Nucleus accumbens (tissue), 56 donors: Measurements from ENCODE around the gene ASB4.

Source experiments
- DNase-seq, 56 donors: peaks; one replicate each; lab custom pipeline; 2025; lab: John Stamatoyannopoulos, UW

The ASB4 gene

GRCh38 chr7:95517870-95518269, 32.1 kb downstream of the ASB4 start:
- DNase-seq, result no peak

GRCh38 chr7:95520136-95520535, 34.4 kb downstream of the ASB4 start:
- no peak for DNase-seq

GRCh38 chr7:95525503-95525902, 39.8 kb downstream of the ASB4 start:
- peak in 2 of 56 donors; percentile 19 to 25 for DNase-seq

- DNase-seq, result peak in 49 of 56 donors; percentile 7 to 82 (median 59)
Measured at GRCh38 chr7:95526128-95526738, 40.5 kb downstream of the ASB4 start.

DNA sequence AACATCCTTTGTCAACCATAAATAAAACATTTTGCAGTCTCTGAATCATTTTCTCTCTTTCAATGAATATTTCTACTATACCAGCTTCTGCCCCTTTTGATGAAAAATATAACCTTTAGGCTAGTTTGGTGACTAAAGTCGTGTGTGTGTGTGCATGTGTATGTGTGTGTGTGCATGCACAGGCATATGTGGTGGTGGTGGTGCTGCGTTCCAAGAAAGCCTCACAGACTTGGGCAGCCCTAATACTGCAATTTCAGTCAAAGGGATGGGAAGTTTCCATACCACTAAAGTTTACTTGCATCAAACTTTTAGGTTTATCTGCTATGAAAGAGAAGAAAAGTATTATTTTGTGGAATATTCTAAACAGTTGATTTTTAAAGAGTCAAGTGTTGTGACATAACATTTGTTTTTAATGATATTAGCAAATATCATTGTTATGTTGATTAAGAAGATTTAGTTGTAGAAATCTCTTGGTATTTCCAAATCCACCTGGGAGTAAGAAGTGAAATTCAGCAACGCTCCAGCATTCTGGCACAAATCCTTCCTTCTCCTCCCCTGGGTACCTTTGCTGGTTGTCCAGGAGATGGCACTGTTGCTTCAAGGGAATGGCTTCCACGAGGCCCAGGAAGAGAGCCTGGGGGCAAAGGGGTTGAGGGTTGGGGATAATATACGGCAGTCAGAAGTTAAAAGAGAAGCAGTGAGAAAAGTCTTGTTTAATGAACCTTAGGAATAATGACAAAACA, 41.5 kb downstream of the ASB4 start:
- DNase-seq, result peak in 50 of 56 donors; percentile 2 to 77 (median 48)

- DNase-seq, result peak in 2 of 56 donors; percentile 11 to 41
Measured at GRCh38 chr7:95527776-95528250, 42.1 kb downstream of the ASB4 start.

GRCh38 chr7:95529701-95530100, 44.0 kb downstream of the ASB4 start:
- DNase-seq, result no peak

GRCh38 chr7:95530881-95531280, 45.1 kb downstream of the ASB4 start:
- DNase-seq, result no peak

DNA sequence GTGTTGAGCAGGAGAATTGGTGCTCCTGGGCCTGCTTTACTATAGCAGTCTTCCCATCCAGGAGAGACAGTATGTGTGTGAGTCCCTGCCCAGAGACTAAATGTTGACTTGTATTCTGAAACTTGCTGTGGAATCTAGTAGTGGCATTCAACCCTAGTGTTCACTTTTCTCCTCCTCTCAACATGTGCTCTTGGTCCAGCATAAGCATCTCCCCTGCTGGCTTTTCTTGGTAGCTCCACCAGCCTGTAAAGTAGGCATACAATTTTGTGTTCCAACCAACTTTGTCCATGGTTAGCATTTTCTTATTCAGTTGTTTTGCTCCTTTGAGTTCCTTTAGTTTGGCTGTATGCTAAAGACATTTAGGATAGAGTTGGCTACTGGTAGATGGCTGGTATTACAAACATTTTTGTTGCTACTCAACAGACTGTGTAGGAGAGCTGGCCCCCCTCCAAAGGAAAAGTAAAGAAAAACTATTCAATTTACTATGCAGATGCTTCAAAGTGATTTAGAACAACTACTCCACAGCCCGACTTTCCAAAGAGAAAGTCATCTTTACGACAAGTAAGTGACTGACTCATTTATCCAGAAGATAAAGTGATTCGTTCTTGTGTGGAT, 46.0 kb downstream of the ASB4 start:
- DNase-seq, result no peak

GRCh38 chr7:95534796-95535195, 49.1 kb downstream of the ASB4 start:
- DNase-seq, result no peak

- DNase-seq, result no peak
Measured at GRCh38 chr7:95535662-95536061, 49.9 kb downstream of the ASB4 start.

DNA sequence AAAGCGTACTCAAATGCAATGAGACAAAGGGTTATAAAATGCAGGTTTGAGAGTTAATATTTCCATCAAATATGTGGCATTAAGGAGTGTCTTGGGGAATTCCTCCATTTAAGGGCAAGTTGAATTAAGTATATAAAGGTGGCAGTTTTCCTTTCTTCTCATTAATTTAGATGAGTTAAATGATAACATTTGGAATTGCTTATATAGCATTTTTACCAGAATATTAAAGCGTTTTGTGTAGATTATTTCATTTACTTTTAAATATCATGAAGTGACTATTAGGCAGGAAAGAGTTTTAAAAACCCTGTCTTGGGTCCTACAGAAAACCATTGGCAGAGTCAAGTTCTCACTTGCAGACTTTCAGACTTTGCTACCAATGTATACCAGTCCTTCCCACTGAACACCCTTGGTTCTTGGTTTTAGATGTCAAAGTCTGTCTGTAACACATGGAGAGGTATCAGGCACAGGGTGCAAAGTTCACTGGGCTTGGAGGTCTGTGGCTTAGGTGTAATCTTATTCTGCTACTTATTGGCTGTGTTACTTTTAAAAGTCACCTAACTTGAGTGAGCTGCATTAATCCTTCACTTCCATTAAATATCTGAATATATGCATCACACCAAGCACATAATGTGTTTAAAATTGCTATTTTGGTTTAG, 51.0 kb downstream of the ASB4 start:
- DNase-seq, result no peak

GRCh38 chr7:95537468-95537867, 51.7 kb downstream of the ASB4 start:
- no peak for DNase-seq

DNA sequence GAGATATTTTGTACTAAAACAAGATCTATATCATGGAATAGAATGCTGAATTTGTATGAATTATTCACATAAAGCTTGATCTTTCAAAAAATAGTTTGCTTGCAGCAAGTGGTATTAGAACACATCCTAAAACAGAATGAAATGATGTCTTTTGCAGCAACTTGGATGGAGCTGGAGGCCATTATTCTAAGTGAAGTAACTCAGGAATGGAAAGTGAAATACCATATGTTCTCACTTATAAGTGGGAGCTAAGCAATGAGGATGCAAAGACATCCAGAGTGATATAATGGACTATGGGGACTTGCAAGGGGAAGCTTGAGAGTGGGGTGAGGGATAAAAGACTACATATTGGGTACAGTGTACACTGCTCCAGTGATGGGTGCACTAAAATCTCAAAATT, 53.7 kb downstream of the ASB4 start:
- DNase-seq, result no peak

DNA sequence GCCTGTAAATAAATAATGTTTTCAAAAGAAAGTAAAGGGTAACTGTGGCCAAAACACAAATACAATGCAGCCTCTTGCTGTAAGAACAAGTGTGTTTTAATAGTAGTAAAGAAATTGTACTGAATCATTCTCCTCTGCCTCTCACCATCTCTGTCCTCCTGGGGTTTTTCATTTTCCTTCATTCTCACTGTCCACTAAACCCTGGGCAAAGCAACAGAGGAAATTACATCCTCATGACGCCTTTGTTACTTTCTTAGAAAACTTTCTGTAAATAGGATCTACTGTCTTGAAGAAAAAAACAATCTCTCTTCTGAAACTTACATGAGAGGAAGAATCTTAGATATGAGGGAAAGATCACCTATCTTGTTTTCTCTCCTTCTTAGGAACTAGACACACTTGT, 54.6 kb downstream of the ASB4 start:
- DNase-seq, result no peak

GRCh38 chr7:95543312-95543711, 57.6 kb downstream of the ASB4 start:
- no peak for DNase-seq

DNA sequence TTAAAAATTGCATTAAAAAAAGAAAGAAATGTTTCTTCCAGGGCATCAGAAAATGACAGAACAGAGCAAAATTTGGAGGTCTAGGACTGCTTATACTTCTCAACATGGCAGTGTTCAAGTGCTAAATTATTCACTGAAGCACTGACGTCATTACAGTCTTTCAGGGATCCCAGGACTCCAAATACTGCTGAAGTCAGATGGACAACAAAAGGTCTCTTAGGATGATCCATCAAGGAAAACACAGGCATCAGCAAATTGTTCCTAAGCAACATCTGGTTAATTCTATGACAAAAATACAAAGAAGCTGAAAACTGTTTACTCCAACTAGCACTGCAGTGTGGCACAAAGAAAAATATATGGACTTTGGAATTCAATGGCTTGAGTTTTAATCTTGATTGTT, 58.4 kb downstream of the ASB4 start:
- no peak for DNase-seq

GRCh38 chr7:95545007-95545615, 59.4 kb downstream of the ASB4 start:
- DNase-seq, result peak in 33 of 56 donors; percentile 2 to 66 (median 23)

- DNase-seq, result peak in 1 of 56 donors; percentile 17
Measured at GRCh38 chr7:95545673-95546072, 59.9 kb downstream of the ASB4 start.

GRCh38 chr7:95546647-95547046, 60.9 kb downstream of the ASB4 start:
- DNase-seq, result no peak
